DND-41 (cell line): ENCODE measurements around the gene R3HCC1L.

Source experiments
- CTCF ChIP-seq: IDR thresholded peaks from 2 replicates; pipeline ENCODE4 v1.5.1; 2012; ENCODE audit warnings: borderline replicate concordance, low read length, moderate library complexity, mild to moderate bottlenecking; ENCODE audit not compliant: poor library complexity, severe bottlenecking; ENCODE audit errors: extremely low read depth
- EZH2 ChIP-seq: IDR thresholded peaks from 3 replicates; pipeline ENCODE4 v1.6.1; 2012; ENCODE audit warnings: borderline replicate concordance, low read depth, mild to moderate bottlenecking, moderate library complexity, low read length, inconsistent platforms; ENCODE audit not compliant: severe bottlenecking

GRCh38 chr10:98240524-98240923, 106.1 kb downstream of the R3HCC1L start:
- no peak for TF ChIP-seq CTCF
- no peak for TF ChIP-seq EZH2
